ENCODE measurements around the gene ZNF579.

Gene ZNF579

DNA sequence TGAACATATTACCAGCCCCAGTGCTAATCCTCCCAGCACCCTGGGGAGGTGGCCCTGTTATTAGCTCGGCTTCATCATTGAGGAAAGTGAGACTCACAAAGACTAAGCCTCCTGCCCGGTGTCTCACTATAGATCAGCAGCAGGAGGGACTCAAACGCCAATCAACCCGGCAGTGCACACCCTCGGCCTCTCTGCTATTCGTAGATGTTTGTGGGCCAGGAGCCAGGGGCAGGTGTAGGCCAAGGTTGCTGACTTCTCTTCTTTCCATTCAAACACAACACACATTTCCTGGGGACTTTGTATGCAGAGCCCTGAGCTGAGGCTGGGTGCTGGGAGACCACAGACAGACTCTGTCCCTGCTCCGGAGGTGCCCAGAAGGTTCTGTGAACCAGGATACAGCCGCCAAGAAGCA lies 25.9 kb downstream of the ZNF579 start:
- no peak for DNase-seq (ENCODE audit: extremely low read depth, low read depth)
- TF ChIP-seq, protein P1, sequence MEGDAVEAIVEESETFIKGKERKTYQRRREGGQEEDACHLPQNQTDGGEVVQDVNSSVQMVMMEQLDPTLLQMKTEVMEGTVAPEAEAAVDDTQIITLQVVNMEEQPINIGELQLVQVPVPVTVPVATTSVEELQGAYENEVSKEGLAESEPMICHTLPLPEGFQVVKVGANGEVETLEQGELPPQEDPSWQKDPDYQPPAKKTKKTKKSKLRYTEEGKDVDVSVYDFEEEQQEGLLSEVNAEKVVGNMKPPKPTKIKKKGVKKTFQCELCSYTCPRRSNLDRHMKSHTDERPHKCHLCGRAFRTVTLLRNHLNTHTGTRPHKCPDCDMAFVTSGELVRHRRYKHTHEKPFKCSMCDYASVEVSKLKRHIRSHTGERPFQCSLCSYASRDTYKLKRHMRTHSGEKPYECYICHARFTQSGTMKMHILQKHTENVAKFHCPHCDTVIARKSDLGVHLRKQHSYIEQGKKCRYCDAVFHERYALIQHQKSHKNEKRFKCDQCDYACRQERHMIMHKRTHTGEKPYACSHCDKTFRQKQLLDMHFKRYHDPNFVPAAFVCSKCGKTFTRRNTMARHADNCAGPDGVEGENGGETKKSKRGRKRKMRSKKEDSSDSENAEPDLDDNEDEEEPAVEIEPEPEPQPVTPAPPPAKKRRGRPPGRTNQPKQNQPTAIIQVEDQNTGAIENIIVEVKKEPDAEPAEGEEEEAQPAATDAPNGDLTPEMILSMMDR (IDR thresholded peaks at IDR 0.05; ENCODE audit: low read depth, low read length), result no peak

DNA sequence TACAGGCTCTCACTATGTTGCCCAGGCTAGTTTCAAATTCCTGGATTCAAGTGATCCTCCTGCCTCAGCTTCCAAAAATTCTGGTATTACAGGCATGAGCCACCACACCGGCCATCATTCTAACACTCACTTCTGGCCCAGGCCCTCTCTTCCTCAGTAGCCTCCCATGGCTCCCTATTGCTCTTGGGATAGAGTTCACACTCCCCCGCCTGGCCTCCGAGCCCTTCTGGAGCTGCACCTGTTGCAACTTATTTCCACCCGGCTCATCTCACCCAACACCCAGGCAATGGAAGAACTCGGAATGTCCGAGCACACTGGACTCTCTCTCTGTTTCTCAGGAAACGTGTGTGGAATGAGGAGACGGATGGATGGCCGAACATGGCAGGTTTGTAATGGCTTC lies 26.3 kb downstream of the ZNF579 start:
- DNase-seq (ENCODE audit: extremely low read depth, low read depth), result no peak
- TF ChIP-seq, protein P1 (IDR thresholded peaks at IDR 0.05; ENCODE audit: low read depth, low read length), result no peak

DNA sequence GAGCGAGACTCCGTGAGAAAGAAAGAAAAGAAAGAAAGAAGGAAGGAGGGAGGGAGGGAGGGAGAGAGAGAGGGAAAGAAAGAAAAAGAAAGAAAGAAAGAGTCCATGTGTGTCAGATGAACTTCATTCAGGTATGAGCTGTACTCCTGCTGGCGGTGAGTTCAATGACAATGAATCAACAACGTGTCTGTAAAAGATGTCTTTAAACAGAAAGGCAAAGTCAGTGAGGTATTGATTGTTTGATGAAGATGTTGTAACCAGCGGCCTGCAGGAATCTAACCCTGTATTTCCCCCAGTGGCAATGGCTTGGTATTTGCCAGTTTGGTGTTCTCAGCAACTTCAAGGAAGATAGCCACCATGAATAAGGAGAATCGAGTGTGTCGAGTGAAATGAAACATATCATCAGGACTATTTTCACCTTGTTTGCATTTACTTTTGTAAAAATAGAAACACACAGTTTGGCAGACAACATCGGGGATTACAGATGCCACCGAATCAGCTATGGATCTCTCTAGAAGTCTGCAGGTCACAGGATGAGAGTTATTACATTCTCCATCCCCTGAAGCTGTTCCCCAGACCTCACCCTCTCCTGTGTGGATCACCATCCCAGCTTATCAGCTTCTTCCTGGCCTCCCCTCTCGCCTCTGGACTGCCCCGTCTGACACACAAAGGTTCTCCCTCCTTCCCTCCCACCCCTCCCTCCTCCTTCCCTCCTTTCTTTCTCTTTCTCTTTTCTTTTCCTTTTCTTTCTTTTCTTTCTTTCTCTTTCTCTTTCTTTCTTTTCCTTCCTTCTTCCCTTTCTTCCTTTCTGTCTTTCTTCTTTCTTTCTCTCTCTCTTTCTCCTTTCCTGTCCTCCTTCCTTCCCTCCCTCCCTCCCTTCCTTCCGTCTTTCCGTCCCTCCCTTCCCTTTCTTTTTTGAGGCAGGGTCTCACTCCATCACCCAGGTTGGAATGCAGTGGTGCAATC lies 27.1 kb downstream of the ZNF579 start:
- no peak for DNase-seq (ENCODE audit: extremely low read depth, low read depth)
- TF ChIP-seq, protein P1 (IDR thresholded peaks at IDR 0.05; ENCODE audit: low read depth, low read length), result no peak

DNA sequence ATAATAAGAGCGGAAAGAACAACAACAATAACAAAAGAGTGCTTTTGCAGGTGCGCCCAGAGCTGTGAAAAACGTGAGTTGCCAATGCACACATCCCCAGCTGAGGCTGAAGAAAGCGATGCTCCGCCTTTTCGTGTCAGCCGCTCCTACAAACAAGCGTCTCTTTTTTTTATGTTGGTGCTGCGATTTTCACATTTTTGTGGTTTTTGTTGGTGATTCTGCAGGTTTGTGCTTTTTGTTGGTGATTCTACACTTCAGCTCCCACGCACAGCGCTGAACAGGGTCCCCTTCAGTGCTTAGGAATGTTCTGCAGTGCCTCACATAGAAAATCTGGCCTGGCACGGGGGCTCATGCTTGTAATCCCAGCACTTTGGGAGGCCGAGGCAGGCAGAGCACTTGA lies 28.0 kb downstream of the ZNF579 start:
- peak; percentile 18 for DNase-seq (ENCODE audit: extremely low read depth, low read depth)
- TF ChIP-seq, protein P1 (IDR thresholded peaks at IDR 0.05; ENCODE audit: low read depth, low read length), result no peak

DNA sequence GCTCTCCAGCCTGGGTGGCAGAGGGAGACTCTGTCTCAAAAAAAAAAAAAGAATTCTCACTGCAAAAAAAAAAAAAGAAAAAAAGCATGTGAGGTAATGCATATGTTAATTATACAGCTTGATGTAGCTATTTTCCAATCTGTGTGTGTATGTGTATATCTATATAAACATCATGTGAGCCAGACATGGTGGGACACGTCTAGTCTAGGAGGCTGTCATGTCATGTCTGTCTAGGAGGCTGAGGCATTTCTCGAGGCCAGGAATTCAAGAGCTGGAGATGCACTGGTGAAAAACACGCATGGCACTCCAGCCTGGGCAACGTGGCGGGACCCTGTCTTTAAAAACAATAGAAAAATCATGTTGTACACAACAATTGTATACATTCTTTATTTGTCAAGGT lies 28.4 kb downstream of the ZNF579 start:
- no peak for DNase-seq (ENCODE audit: extremely low read depth, low read depth)
- TF ChIP-seq, protein P1 (IDR thresholded peaks at IDR 0.05; ENCODE audit: low read depth, low read length), result no peak

DNA sequence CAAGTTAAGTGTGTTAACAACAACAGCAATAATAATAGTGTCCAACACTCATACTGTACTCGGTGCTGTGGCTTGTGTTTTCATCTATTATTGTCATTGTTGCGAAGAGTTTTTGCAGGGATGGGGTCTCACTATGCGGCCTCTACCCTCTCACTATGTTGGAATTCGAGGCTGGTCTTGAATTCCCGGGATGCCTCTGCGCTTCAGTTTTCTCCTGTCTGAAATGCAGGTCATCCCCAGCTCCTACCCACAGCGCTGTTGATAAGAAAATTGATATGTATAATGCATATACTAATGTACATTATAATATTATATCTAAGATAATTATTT lies 30.4 kb downstream of the ZNF579 start:
- TF ChIP-seq, protein P1 (IDR thresholded peaks at IDR 0.05; ENCODE audit: low read depth, low read length), result no peak
- DNase-seq (ENCODE audit: extremely low read depth, low read depth), result no peak

DNA sequence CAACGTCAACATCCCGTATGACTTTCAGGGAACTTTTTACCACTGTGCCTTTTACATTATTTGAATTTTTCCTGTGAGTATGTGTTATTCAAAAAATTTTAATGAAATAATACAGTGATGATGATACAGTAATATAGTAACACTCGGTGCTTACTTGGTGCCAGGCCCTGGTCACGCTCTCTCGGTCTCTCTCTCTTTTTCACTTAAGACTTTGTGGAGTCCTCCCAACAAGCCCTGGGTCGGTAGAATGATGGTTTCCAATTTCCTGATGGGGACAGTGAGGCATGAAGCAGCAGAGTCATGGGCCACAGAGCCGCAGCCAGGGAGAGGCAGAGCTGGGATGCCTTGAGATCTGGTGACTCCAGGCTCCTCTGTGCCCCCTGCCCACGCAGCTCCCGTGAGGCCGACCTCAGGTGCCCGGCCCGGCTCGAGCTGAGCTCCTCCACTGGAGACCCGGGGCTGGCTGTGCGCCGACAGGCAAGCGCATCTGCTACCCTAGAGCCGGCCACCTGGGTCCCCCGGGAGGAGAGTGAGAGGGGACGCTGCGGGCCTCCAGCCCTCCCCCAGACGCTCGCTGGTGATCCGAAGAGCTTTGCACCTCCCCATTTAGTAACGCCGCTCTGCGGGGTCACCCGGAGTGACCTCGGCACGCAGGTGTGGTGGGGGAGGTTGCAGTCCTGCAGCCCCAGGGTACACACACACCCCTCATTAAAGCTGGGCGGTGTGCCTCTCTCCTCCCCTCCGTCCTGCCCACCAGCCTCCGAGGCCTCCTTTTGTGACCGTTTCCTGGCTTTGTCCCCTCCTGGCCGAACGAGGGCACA lies 30.9 kb downstream of the ZNF579 start:
- TF ChIP-seq, protein P1 (IDR thresholded peaks at IDR 0.05; ENCODE audit: low read depth, low read length), result no peak
- peak; percentile 54 for DNase-seq (ENCODE audit: extremely low read depth, low read depth)

All from AG09319 (cell line).